SHP77 treated with DMSO at 0.1 percent for 48 hours (cell line): ENCODE measurements around the gene DAPL1.
"Not testable (repeated sequence)": the region's sequence is repeated elsewhere in the genome, so short reads cannot be mapped to it uniquely, and the experiment has no call there.

Source experiments
- DNase-seq: peaks from one replicate; lab custom pipeline; 2025; lab: John Stamatoyannopoulos, UW

Gene DAPL1

DNA sequence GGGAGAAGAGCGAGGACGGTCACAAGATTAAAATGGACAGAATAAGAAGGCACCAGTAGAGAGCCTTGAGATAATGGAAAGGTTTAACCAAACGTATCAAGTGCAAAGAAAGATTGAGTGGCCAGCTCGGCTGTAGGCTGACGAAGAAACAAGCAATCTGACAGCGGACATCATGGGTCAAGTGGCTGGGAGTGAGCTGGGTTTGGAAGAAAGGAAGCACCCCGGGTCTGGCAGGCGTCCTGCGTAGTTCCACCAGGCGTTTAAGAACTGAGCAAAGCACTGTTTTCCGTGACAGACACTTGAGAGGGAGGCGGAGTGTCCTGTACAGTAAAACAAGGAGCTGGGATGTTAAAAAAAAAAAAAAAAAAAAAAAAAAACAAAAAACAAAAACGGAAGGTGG lies 27.1 kb downstream of the DAPL1 start:
- no peak for DNase-seq

DNA sequence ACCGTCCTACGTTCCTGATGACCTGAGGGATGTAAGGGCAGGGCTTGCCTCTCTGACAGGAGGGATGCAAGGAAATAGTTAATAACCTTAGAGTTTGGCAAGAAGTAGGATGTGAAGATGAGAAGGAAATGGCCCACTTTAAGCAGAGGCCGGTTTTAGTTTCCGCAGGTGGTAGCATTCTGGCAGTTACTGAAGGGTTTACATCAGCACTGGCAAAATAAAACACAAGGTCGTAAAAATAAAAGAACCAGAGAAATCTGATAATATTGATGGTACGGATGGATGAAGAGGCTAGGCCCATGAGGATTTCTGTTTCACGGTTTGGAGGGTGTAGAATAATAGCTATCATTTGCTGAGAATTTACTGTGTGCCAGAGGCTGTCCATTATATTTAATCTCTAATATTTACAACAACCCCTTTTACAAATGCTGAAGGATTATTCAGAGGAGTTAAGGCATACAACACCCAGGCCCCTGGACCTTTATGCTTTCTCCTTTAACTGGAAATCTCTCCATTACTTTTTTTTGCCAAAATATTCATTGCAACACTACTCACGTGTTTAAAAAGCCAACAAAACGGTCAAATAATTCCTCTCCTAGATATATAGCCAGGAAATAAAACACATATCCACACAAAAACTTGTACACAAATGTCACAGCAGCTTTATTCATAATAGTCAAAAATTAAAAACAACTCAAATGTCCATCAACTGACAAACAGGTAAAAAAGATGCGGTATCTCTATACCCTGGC lies 28.5 kb downstream of the DAPL1 start:
- no peak for DNase-seq

DNA sequence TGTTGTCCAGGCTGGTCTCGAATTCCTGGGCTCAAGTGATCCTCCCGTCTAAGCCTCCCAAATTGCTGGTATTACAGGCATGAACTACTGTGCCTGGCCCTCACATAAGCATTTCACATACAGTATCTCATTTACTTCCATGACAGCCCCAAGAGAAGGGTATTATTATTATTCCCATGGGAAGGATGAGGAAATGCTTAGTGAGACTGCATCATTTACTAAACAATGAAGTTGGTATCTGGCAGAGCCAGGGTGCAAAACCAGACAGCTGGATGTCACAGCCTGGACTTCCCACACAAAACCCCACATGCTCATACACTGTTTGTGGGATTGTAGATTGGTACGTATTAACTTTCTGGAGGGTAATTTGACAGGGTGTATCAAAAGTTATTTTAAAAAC lies 29.9 kb downstream of the DAPL1 start:
- DNase-seq, result no peak

DNA sequence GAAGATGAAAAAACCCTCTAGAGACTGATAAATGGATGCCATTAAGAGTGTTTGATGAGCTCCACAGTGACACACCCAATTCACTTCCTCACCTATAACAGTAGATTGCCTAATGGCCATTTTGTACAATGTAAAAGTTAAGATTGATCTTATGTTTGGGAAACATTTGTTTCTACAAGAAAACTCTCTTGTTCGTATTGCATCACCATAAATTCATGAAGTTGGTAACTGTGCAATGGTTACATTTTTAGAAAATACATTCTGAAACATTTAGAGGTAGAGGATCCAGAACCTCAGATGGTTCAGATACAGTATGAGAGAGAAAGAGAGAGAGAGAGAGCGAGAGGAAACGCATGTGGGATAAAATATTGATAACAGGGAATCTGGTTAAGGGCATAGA lies 31.8 kb downstream of the DAPL1 start:
- DNase-seq, result no peak

DNA sequence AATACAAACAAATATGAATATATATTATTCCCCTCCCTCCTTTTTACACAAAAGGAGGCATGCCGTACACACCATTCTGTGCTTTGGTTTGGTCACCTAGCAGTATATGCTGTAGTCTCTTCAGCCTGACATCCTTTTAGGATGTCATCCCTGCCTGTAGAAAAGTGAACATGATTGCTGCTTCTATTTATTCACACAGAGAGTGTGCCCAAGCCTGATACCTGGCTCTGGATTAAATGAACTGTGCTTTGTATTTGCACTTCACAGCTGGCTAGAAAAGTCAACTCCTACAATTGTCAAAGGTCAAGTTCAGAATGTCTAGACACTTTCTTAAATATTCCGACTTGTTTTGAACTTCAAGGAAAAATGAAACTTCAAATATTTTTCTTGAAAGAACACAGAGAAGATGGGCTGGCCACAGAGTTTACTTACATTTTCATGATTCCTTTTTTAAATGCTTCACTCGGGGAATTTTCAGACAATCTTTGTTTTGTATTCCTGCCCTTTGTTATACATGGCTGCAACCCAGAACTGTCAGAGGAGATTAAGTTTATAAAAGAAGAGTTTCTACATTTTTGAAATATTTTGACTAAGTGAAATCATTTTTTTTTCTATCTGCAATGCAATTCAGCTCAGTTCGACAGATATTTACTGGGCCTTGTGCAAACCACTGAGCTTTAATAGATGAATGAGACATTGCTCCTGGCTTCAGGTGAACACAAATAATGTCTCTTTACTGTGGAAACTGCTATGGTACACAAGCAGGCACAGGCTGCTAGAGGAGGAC lies 33.5 kb downstream of the DAPL1 start:
- DNase-seq, result no peak

DNA sequence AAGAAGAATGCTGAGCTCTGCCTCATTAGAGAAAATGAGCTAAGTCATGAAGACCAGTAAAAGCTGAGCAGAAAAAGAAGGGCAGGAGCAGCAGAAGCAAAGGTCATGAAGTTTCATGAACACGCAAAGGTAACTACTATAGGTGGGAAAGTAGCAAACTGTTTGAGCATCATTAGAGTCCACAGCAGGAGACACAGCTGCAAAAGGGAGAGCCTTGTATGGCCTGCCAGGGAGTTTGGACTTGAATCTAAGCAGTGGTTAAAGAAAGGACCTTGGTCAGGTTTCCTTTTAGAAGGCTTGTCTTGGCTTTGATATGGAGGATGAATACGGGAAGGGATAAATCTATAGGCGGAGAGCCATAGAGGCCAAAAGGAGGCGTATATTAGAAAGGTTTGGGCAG lies 34.0 kb downstream of the DAPL1 start:
- DNase-seq, result no peak

DNA sequence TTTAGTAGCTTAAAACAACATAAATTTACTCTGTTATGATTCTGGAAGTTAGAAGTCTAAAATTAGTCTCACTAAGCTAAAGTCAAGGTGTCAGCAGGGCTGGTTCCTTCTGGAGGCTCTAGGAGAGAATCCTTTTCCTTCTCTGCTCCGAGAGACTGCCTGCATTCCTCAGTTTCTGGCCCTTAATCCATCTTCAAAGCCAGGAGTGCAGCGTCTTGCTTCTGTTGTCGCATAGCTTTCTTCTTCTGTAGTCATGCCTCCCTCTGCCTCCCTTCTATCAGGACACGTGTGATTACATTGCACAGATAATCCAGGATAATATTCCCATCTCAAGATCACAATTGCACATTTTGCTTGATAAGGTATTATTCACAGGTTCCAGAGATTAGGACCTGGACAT lies 35.1 kb downstream of the DAPL1 start:
- DNase-seq, result no peak

DNA sequence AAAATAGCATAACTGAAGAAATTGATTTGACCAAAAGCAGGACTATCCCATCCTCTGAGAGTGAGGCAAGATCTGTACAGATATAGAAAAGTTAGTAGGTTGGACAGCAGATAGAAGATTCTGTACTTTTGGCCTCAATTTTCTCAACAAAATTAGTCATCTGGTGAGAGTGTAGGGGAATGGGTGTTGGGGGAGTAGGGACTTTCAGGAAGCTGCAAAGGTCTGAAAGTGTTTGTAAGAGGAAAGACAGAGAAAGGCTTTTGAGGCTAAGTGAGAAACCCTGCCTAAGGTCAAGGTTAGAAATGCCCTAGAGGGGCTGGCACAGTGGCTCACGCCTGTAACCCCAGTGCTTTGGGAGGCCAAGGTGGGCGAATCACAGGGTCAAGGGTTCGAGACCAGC lies 40.3 kb downstream of the DAPL1 start:
- DNase-seq, result no peak

DNA sequence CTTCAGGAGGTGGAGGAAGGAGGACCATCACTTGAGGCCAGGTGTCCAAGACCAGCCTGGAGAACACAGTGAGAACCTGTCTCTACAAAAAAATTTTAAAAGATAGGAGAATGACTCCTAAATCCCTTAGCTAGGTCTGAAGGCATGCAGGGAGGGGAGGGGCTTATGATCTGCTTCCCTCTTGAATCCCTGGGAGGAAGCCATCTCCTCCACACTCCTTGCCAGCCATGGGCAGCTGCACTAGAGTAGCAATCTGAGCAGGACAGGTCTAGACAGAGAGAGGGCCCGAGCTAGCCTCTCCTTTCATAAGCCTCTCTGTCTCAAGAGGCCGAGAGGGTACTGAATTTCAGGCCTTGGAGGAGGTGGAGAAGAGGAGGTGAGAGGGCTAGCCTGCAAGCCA lies 42.5 kb downstream of the DAPL1 start:
- no peak for DNase-seq

DNA sequence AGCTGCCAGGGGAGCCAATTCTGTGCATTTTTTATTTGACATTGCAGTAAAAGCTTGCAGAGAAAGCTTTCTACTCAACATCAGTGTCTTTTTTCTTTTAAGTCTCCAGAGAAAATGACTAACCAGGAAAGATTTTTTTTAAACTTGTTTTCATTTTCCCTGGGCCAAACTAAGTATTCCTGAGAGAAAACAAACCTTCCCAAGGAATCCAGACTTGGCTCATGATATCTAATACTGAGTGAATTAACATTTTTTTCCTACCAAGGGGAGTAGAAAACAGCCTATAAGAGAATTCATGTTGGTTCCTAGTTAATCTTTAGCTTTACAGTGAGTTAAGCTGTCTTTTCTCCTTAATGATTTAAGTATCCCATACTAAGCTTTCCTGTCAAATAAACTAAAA lies 46.7 kb downstream of the DAPL1 start:
- no peak for DNase-seq

DNA sequence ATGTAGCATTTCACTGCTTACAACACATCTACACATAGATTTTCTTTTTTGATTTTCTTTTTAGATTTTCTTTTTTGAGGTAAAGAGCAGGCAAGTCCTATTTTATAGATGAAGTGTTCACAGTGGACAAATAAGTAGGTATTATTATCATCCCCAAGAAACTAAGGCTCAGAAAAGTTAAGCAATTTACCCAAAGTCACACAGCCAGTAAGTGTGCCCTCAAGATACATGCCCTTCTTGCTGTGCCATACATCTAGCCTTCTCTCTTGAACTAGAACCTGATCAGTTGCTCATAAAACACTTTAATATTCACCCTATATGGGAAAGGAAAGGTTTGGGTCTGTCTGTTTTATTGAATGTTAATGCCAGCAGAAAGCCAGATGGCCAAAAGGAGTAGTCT lies 50.3 kb downstream of the DAPL1 start:
- DNase-seq, result no peak

DNA sequence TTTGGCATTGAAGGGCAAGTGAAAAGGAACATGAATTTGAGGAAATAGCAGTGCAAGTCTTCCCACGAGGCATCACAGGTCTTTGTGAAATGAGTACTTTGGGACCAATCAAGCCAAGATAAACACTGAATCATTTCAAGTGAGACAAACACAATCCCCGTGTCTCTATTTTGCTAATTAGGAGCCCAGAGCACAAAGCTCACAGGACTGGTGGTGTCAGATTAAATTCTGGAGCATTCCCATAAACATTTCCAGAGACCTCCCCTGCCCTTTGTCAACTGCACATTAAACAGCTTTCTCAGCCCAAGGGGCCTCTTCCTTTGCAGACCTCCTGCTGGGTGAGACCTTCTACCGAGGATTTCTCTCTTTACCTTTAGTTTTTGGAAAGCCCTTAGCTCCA lies 50.7 kb downstream of the DAPL1 start:
- DNase-seq, result no peak

DNA sequence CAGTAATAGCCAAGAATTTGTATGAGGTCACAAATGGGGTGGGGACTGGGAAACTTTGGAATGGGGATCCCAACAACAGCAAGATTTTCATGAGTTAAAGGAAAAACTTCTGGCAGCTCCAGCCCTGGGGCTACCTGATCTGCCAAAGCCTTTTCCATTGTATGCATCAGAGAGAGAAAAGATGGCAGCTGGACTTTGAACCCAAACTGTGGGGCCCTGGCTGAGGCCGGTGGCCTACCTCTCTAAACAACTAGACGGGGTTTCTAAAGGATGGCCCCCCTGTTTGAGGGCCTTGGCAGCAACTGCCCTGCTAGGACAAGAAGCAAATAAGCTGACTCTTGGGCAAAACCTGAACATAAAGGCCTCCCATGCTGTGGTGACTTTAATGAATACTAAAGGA lies 52.4 kb downstream of the DAPL1 start:
- DNase-seq, result not testable (repeated sequence)

DNA sequence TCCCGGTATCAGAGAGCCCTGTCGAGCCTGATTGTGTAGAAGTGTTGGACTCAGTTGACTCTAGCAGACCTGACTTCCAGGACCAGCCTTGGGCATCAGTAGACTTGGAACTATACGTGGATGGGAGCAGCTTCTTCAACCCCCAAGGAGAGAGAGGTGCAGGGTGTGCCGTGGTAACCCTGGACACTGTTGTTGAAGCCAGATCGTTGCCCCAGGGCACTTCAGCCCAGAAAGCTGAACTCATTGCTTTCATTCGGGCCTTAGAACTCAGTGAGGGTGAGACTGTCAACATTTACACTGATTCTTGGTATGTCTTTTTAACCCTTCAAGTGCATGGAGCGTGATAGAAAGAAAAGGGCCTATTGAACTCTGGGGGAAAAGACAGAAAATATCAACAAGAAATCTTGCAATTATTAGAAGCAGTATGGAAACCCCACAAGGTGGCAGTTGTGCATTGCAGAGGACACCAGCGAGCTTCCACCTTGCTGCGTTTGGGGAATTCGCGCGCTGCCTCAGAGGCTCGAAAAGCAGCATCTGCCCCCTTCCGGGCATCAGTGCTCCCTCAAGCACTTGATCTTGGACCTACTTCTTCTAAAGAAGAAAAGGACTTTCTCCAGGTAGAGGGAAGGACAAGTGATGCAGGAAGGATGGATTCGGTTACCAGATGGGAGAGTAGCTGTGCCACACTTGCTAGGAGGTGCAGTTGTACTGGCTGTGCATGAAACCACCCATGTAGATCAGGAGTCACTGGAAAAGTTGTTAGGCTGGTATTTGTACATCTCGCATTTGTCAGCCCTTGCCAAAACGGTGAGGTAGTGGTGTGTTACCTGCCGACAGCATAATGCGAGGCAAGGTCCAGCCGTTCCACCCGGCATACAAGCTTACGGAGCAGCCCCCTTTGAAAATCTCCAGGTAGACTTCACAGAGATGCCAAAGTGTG lies 53.2 kb downstream of the DAPL1 start:
- not testable (repeated sequence) for DNase-seq

DNA sequence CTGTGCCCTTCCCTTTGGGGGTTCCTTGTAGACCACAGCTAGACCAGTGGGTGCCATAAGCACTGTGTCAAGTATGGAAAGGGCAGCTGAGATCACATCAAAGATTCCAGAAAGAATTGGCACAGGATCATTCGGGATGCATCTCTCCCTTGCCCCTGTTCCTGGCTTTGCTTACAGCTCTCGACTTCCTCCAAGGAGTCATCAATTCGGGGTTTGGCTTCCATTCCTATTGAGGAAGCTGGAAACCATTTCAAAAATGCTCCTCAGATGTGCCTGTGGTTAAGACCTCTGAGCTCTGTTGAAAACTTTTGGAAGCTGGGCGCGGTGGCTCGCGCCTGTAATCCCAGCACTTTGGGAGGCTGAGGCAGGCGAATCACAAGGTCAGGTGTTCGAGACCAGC lies 65.1 kb downstream of the DAPL1 start:
- DNase-seq, result not testable (repeated sequence)

DNA sequence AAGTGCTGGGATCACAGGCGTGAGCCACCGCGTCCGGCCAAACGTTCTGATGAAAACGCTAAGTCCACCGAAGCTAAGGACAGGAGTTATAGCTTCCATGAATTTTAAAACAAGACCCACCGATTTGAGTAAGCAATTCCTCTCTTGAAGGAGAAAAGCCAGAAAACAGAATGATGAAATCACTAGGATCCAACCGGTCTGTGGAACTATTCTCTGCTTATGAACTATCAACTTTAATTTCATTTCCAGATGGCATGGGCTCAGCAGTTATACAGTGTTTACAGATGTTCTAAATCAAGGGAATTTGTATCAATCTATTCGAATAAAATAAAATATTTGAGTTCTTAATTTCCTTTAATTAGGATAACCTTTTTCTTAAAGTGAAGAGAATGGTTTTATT lies 66.5 kb downstream of the DAPL1 start:
- not testable (repeated sequence) for DNase-seq

DNA sequence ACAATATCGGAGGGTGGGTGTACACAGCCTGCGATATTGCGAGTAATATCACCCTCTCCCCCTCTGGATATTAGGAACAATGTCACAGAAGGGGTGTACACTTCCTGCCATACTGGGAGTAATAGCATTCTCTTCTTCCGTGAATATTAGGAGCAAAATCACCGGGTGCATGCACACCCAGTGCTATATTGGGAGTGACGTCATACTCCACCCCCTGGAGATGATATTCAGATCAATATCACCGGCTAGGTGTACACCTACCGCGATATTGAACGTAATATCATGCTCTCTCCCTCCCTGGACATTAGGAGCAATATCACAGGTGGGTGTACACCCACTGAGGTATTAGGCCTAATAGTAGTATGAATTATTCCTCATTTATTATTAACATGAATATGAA lies 70.4 kb downstream of the DAPL1 start:
- DNase-seq, result not testable (repeated sequence)
